Central memory CD8-positive, alpha-beta T cell (primary cell): ENCODE results near the gene SCFD2.
"Not testable (repeated sequence)": the region's sequence is repeated elsewhere in the genome, so short reads cannot be mapped to it uniquely, and the experiment has no call there.

Experiments used
- ATAC-seq: fragments of 150-1000 bp; cut with Tn5 transposase; replicated peaks from 2 replicates; pipeline ENCODE4 v1.10.0; 2022; ENCODE audit warnings: mild to moderate bottlenecking, moderate FRiP score, moderate number of reproducible peaks; ENCODE audit not compliant: poor library complexity, severe bottlenecking; ENCODE audit errors: extremely low read depth
- DNase-seq, 2 donors: peaks; one replicate each; pipeline ENCODE4 v3.0.0; 2021; ENCODE audit warnings: low spot score in 2 of 2
- H3K27ac Mint-ChIP-seq: one replicate; pipeline ENCODE4 v1.8.0; 2022; ENCODE audit warnings: low read depth, mild to moderate bottlenecking, moderate library complexity, mixed read lengths
- H3K27me3 Mint-ChIP-seq: one replicate; pipeline ENCODE4 v1.8.0; 2022; ENCODE audit warnings: mixed read lengths
- H3K36me3 Mint-ChIP-seq: one replicate; pipeline ENCODE4 v1.8.0; 2022; ENCODE audit warnings: mild to moderate bottlenecking, moderate library complexity, mixed read lengths; ENCODE audit not compliant: insufficient read depth
- H3K4me1 Mint-ChIP-seq: one replicate; pipeline ENCODE4 v1.8.0; 2022; ENCODE audit warnings: mixed read lengths
- H3K4me3 Mint-ChIP-seq: one replicate; pipeline ENCODE4 v1.8.0; 2022; ENCODE audit warnings: mild to moderate bottlenecking, moderate library complexity, mixed read lengths
- H3K9me3 Mint-ChIP-seq: one replicate; pipeline ENCODE4 v1.8.0; 2022; ENCODE audit warnings: mixed read lengths

The SCFD2 gene

DNA sequence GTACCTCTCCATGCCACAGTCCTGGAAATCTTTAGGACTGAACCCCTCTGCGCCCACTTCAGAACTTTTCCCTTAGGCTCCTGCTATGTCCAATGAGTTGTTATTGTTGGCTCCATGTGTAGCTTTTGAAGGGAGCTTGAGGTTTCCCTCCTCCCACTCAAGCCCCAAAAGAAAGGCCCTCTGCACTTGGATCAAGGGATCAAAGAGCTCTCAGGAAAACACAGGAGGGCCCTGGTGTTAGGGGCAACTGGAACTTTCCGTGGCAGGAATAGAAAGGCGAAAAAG, 368.8 kb downstream of the SCFD2 start:
- ATAC-seq (no peak), DNase-seq (no peak)
- H3K27ac Mint-ChIP-seq = no peak overlapping the region
- no peaks in the 10 kb centered on the region for H3K27me3 Mint-ChIP-seq
- no peaks in the 10 kb centered on the region for H3K9me3 Mint-ChIP-seq
- H3K4me3 Mint-ChIP-seq = no peak overlapping the region
- peaks cover 2% of the 10 kb centered on the region for H3K36me3 Mint-ChIP-seq
- no peaks in the 10 kb centered on the region for H3K4me1 Mint-ChIP-seq

- DNase-seq = no peak
- H3K9me3 Mint-ChIP-seq = no peaks in the 10 kb centered on the region
- no peak overlapping the region for H3K4me3 Mint-ChIP-seq
- H3K4me1 Mint-ChIP-seq = no peaks in the 10 kb centered on the region
- H3K36me3 Mint-ChIP-seq = peaks cover 2% of the 10 kb centered on the region
- no peak for ATAC-seq
- no peaks in the 10 kb centered on the region for H3K27me3 Mint-ChIP-seq
- H3K27ac Mint-ChIP-seq = no peak overlapping the region
These were observed 369.4 kb downstream of the SCFD2 start for GRCh38 chr4:52996261-52997131.

DNA sequence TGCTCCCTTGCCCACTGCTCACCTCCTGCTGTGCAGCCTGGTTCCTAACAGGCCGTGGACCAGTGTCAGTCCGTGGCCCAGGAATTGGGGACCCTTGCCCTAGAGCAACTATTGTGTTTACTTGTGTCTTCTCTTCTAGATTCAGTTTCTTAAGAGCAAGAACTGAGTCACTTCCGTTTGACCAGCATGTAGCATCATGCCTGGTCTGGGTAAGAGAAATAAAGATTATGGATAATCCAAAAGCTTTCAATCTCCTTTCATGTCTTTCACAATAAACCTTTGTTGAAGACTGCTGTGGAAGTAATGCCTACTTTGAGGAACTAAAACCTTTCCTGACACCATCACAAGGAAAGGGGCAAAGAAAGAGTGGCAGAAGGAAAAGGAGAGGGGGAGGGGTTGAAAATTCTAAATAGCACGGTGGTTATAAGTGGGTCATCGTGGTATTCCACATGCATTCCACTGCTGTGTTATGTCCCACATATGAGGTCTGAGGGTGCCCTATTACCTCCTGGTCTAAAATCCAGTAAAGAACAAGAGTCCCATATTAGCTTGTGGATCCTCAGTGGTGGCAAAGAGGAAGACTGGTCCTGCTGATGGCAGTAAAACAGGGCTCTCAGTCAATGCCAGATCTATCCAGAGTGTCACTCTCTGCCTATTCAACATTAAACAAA, 370.4 kb downstream of the SCFD2 start:
- Mint-ChIP-seq H3K4me1 (no peaks in the 10 kb centered on the region), H3K36me3 (peaks cover 2% of the 10 kb centered on the region), H3K27me3 (no peaks in the 10 kb centered on the region), H3K27ac (no peak overlapping the region), H3K9me3 (no peaks in the 10 kb centered on the region), H3K4me3 (no peak overlapping the region)
- ATAC-seq = no peak
- no peak for DNase-seq

GRCh38 chr4:52994567-52994966, 371.3 kb downstream of the SCFD2 start:
- Mint-ChIP-seq H3K4me3 (no peak overlapping the region), H3K4me1 (no peaks in the 10 kb centered on the region), H3K36me3 (peaks cover 4% of the 10 kb centered on the region), H3K27ac (no peak overlapping the region), H3K9me3 (no peaks in the 10 kb centered on the region), H3K27me3 (no peaks in the 10 kb centered on the region)
- ATAC-seq = no peak
- no peak for DNase-seq

DNA sequence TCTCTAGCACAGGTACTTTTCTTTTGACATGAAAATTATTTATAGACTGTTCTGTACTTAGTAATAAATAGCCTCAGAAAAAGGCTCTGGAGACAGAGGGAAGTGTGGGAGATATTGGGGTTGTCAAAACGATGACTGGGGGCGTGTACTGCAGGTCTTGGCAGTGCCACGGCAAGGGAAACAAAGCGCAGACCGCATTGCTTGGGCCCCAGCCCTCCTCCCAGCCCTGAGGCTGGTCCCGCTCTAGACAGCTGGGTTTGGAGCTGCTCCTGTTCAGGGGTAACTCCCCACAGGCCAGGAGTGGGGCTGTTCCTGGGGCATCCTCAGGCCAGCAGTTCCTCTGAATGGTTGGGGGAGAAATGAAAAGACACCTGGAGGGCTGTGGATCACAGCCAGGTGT, 372.1 kb downstream of the SCFD2 start:
- H3K9me3 Mint-ChIP-seq = no peaks in the 10 kb centered on the region
- H3K4me3 Mint-ChIP-seq = no peak overlapping the region
- H3K4me1 Mint-ChIP-seq = no peaks in the 10 kb centered on the region
- ATAC-seq (no peak), DNase-seq (no peak)
- H3K36me3 Mint-ChIP-seq = peaks cover 2% of the 10 kb centered on the region
- H3K27me3 Mint-ChIP-seq = no peaks in the 10 kb centered on the region
- H3K27ac Mint-ChIP-seq = no peak overlapping the region

DNA sequence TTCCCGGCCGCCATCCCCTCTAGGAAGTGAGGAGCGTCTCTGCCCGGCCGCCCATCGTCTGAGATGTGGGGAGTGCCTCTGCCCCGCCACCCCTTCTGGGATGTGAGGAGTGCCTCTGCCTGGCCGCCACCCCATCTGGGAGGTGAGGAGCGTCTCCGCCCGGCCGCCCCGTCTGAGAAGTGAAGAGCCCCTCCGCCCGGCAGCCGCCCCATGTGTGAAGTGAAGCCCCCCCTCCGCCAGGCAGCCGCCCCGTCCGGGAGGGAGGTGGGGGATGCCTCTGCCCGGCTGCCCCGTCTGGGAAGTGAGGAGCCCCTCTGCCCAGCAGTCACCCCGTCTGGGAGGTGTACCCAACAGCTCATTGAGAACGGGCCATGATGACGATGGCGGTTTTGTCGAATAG, 373.3 kb downstream of the SCFD2 start:
- not testable (repeated sequence) for H3K27ac Mint-ChIP-seq, H3K27me3 Mint-ChIP-seq, ATAC-seq, H3K9me3 Mint-ChIP-seq, H3K36me3 Mint-ChIP-seq, DNase-seq, H3K4me3 Mint-ChIP-seq, H3K4me1 Mint-ChIP-seq

GRCh38 chr4:52991472-52991871, 374.4 kb downstream of the SCFD2 start:
- no peak for ATAC-seq
- Mint-ChIP-seq H3K9me3 (no peaks in the 10 kb centered on the region), H3K27me3 (no peaks in the 10 kb centered on the region), H3K36me3 (peaks cover 2% of the 10 kb centered on the region), H3K4me1 (no peaks in the 10 kb centered on the region), H3K27ac (no peak overlapping the region), H3K4me3 (no peak overlapping the region)
- no peak for DNase-seq

DNA sequence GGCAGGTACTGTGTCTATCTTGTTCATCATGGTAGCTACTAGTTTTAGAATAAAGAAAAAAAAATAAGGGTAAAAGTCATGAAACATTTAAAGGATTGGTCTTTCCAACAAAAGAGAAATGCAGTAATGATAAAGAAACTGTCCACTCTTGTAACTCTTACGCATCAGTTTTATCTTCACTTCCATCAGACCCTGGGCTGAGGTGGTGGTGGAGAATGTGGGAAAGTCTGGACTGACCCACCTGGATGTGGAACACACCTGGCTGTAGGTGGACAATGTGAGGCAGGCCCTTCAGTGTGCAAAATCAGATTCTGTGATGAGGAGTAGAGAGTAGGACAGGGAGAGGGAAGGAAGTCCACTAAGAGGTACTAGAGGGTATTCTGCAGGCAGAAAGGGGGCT, 375.2 kb downstream of the SCFD2 start:
- Mint-ChIP-seq H3K9me3 (no peaks in the 10 kb centered on the region), H3K27ac (no peak overlapping the region), H3K27me3 (no peaks in the 10 kb centered on the region), H3K4me3 (no peak overlapping the region), H3K4me1 (no peaks in the 10 kb centered on the region), H3K36me3 (peaks cover 2% of the 10 kb centered on the region)
- DNase-seq = no peak
- no peak for ATAC-seq

DNA sequence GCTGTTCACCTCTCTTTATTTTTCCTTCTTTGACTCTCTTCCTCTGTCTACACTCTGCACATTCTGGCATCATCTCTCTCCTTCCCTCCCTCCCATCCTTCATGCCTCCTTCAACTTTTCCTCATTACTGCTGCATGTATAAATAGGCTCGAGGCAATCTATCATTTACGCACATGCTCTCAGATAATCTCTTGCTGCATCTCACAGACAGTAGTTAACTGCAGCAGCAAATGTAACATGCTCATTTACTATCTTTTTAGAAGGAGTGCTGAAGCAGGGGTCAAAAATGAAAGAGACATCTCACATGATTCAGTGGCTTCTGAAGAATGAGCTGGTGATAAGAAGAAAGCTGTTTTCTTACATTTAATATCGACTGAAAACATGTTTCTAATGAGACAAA, 376.0 kb downstream of the SCFD2 start:
- H3K36me3 Mint-ChIP-seq = peaks cover 2% of the 10 kb centered on the region
- H3K9me3 Mint-ChIP-seq = no peaks in the 10 kb centered on the region
- H3K4me1 Mint-ChIP-seq = no peaks in the 10 kb centered on the region
- ATAC-seq = no peak
- no peak for DNase-seq
- no peak overlapping the region for H3K4me3 Mint-ChIP-seq
- no peaks in the 10 kb centered on the region for H3K27me3 Mint-ChIP-seq
- no peak overlapping the region for H3K27ac Mint-ChIP-seq

GRCh38 chr4:52987392-52988056, 378.3 kb downstream of the SCFD2 start:
- ATAC-seq (no peak), DNase-seq (no peak)
- Mint-ChIP-seq H3K4me1 (no peaks in the 10 kb centered on the region), H3K27ac (no peak overlapping the region), H3K9me3 (no peaks in the 10 kb centered on the region), H3K4me3 (no peak overlapping the region), H3K36me3 (peaks cover 2% of the 10 kb centered on the region), H3K27me3 (no peaks in the 10 kb centered on the region)

DNA sequence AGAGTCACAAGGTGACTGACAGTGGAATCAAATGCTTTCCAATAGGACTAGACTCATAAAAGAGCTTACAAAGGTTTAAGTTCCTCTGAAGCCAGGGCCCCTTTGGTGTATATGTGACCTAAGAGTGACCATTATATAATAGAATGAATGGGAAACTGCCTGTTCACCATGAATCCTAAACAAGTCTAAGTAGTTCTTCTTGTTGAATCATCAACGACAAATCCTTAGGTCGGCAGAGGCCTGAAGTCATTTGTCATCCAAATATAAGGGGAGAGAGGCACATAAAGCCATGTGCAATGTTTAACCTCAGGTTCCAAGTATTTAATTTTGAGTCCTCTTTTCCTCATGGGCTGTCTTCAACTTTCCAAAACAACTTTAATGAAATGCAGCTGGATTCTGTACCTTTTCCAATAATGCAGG, 381.4 kb downstream of the SCFD2 start:
- Mint-ChIP-seq H3K4me3 (no peak overlapping the region), H3K27me3 (no peaks in the 10 kb centered on the region), H3K9me3 (no peaks in the 10 kb centered on the region), H3K36me3 (no peaks in the 10 kb centered on the region), H3K4me1 (no peaks in the 10 kb centered on the region), H3K27ac (no peak overlapping the region)
- DNase-seq (no peak), ATAC-seq (no peak)

DNA sequence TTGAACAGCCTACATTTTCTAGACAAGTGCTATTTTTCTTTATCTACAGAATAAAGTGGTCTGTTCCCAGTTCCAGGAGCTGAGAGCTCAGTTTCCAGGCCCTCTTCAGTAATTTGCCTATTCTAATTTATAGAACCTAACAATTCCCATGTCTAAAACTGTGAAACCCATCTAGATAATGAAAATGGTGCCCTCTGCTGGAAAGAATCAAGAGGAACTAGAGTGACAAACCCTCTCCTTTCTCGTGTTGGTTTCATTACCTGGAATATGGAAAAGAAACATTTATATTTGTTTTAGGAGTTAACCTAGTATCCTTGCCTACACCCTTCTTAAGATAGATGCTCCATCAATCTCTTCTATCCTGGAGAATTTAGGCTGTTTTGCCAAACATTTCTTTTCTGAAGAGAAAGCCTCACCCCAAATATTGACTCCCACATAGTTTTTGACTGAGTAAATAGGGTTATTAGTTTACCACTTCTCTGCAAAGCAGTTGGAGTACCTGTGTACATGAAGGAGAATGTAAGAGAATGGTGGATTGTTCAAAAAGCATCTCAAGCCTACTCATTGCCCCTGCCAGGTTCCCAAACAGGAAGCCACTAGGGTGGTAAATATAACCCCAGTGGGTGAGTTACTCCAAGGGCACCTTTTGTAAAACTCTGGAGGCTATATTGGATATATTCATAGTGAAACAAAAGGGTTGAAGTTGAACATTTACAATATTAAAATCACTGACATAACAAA, 382.1 kb downstream of the SCFD2 start:
- ATAC-seq = no peak
- Mint-ChIP-seq H3K36me3 (no peaks in the 10 kb centered on the region), H3K27ac (no peak overlapping the region), H3K9me3 (no peaks in the 10 kb centered on the region), H3K4me3 (no peak overlapping the region), H3K4me1 (no peaks in the 10 kb centered on the region), H3K27me3 (no peaks in the 10 kb centered on the region)
- no peak for DNase-seq
